Measurements from ENCODE around the gene LIPC. TPM values are rescaled to one million over a fixed set of nuclear protein-coding genes. Genes with fewer than 3 reads are reported as not detected.

LIPC gene
- total RNA-seq, 4 donors from 2014 or later: 0.81 to 4.6 (median 1.8) TPM

DNA sequence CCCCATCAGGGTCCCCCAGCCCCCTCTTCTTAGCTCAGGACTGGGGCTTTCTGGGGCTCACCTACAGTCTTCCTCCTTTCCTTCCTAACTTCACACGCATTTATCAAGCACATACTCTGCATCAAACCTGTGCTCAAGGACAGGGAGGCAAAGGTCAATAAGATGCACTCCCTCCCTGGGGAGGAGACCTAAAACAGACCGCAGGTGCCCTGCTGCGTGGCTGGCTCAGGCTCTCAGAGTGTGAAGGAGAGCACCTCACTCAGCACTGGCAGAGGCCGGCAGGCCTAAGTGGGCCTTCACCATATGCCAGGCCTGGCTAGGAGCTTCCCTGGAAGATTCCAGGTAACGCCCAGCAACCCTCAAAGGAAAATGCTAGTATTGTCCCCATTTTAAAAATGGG, 16.5 kb downstream of the LIPC start:
- H3K36me3 ChIP-seq: no peaks in the 10 kb centered on the region
- H3K4me3 ChIP-seq (replicated peaks in 1 of 3): no peak overlapping the region
- H3K9me3 ChIP-seq: no peaks in the 10 kb centered on the region
- H3K27ac ChIP-seq: peak overlapping the region; percentile 19 to 66 (median 55)
- intact Hi-C loops (cut with DNase I): no loop called here
- H3K27me3 ChIP-seq: no peaks in the 10 kb centered on the region
- peaks cover 0 to 23% of the 10 kb centered on the region in 2 donors for H3K4me1 ChIP-seq
- 58 to 69% methylated on average over 5 of the region's 5 CpGs for WGBS, 2 donors
- DNase-seq: peak; percentile 47 to 54
- no peak for TF ChIP-seq CTCF (IDR thresholded peaks at IDR 0.05)
- TF ChIP-seq POLR2A (IDR thresholded peaks at IDR 0.05): no peak

GRCh38 chr15:58448906-58449305, 17.1 kb downstream of the LIPC start:
- H3K27me3 ChIP-seq: no peaks in the 10 kb centered on the region
- H3K27ac ChIP-seq: no peak overlapping the region
- no peaks in the 10 kb centered on the region for H3K9me3 ChIP-seq
- TF ChIP-seq CTCF (IDR thresholded peaks at IDR 0.05) (no peak), POLR2A (IDR thresholded peaks at IDR 0.05) (no peak)
- DNase-seq: no peak
- intact Hi-C loops (cut with DNase I): no loop called here
- WGBS, 2 donors: 83 to 86% methylated on average over 9 to 10 of the region's 10 CpGs
- no peaks in the 10 kb centered on the region for H3K36me3 ChIP-seq
- no peak overlapping the region for H3K4me3 ChIP-seq (replicated peaks in 1 of 3)
- peaks cover 0 to 23% of the 10 kb centered on the region in 2 donors for H3K4me1 ChIP-seq

DNA sequence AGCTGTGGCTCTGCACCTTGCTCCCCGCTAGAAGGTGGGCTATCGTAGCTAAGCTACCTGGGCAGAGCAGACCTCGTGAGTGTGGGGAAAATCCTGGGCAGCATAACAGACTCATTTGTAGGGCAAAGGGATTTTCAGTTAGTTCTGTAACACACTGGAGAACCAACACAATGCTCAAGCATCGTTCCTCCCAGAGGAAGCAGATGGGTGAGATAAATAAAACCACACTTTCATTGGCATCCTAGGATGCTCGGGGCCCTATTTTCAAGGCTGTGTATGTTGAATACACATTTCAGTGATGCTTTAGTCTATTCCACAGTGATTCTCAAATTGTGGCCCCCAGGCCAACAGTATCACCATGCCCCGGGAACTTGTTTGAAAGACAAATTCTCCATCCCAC, 20.0 kb downstream of the LIPC start:
- H3K27me3 ChIP-seq: no peaks in the 10 kb centered on the region
- H3K4me3 ChIP-seq (replicated peaks in 1 of 3): no peak overlapping the region
- intact Hi-C loops (cut with DNase I): no loop called here
- WGBS, 2 donors: 92 to 94% methylated on average over 2 to 6 of the region's 6 CpGs
- no peak for DNase-seq
- peaks cover 0 to 15% of the 10 kb centered on the region in 2 donors for H3K4me1 ChIP-seq
- no peaks in the 10 kb centered on the region for H3K9me3 ChIP-seq
- TF ChIP-seq CTCF (IDR thresholded peaks at IDR 0.05) (no peak), POLR2A (IDR thresholded peaks at IDR 0.05) (no peak)
- H3K27ac ChIP-seq: no peak overlapping the region
- no peaks in the 10 kb centered on the region for H3K36me3 ChIP-seq

- H3K27me3 ChIP-seq: no peaks in the 10 kb centered on the region
- TF ChIP-seq CTCF (IDR thresholded peaks at IDR 0.05): no peak
- no peak for TF ChIP-seq POLR2A (IDR thresholded peaks at IDR 0.05)
These were observed 21.0 kb downstream of the LIPC start for GRCh38 chr15:58452775-58453174.

DNA sequence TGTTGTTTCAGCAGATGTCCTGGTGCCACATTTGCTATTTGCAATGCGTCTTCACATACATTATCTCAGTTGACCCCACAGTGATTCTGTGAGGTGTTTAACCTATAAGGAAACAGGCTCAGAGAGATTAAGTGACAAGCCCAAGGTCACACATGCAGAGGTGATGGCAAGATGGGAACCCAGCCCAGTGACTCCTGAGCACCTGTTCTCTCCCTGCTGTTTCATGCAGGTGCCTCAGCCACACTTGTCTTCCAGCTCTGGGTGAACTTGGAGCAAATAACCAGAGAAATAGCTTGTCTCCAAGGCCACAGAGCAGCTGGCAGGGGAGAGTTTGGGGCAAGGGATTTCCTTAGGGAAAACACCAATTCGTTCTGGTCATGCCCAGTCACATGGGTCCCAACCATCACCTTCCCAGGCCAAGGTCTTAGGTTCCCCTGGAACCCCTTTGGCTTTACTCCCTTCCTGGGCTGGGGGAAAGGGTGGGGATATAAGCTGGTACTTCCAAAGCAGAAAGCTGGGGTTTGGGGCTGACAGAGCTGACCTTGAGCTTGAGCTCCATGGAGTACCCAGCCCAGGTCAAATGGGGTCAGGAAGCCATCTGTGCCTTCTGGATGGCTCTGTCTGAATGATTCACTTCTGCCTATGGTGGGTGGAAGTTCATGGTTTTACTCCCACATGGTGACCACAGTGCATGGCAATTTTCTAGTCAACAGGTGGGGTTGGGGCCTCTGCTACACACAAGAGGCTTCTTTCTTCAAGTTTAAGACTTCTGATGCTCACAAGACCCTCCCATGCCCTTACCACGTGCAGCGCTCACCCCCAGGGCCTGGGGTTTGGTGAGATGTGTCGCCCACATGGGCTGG, 22.4 kb downstream of the LIPC start:
- H3K27me3 ChIP-seq: no peaks in the 10 kb centered on the region
- H3K27ac ChIP-seq: no peak overlapping the region
- WGBS, 2 donors: 88 to 90% methylated on average over 5 of the region's 5 CpGs
- intact Hi-C loops (cut with DNase I): no loop called here
- no peaks in the 10 kb centered on the region for H3K36me3 ChIP-seq
- TF ChIP-seq POLR2A (IDR thresholded peaks at IDR 0.05) (no peak), CTCF (IDR thresholded peaks at IDR 0.05) (no peak)
- no peak overlapping the region for H3K4me3 ChIP-seq (replicated peaks in 1 of 3)
- DNase-seq: no peak
- H3K9me3 ChIP-seq: no peaks in the 10 kb centered on the region
- H3K4me1 ChIP-seq: peaks cover 0 to 8% of the 10 kb centered on the region in 2 donors

More at GRCh38 chr15:58452775-58453174, 21.0 kb downstream of the LIPC start:
- H3K27ac ChIP-seq: no peak overlapping the region
- no peak for DNase-seq
- WGBS, 2 donors: 98 to 100% methylated on average over 4 of the region's 4 CpGs
- no peaks in the 10 kb centered on the region for H3K9me3 ChIP-seq
- no peak overlapping the region for H3K4me3 ChIP-seq (replicated peaks in 1 of 3)
- peaks cover 0 to 8% of the 10 kb centered on the region in 2 donors for H3K4me1 ChIP-seq
- intact Hi-C loops (cut with DNase I): no loop called here
- H3K36me3 ChIP-seq: no peaks in the 10 kb centered on the region

Measured in thyroid gland (tissue), 4 donors.